Endothelial cell of umbilical vein (primary cell): ENCODE data around the gene CES1. TPM values are rescaled to one million over a fixed set of nuclear protein-coding genes. Genes with fewer than 3 reads are reported as not detected.

Experiments
- BruUV-seq: library from RNA; stranded (reverse); fragments of 400-500 nt; replicated peaks from 2 replicates; lab custom pipeline; 2021; lab: Mats Ljungman, UMichigan
- CTCF ChIA-PET: fragments of 300-600, 350-600 bp; sonication (Branson Sonifier 250); formaldehyde crosslinking; loops from one replicate; lab custom pipeline; 2021; ENCODE audit warnings: antibody characterized with exemption, inconsistent platforms; lab: Charles Lee
- POLR2A ChIA-PET: fragments of 300-600, 350-600 bp; sonication (Branson Sonifier 250); formaldehyde crosslinking; loops from one replicate; lab custom pipeline; 2021; ENCODE audit warnings: antibody characterized with exemption, inconsistent platforms; lab: Charles Lee
- DNase-seq: peaks from one replicate; pipeline ENCODE4 v3.0.0-alpha.2; 2011; ENCODE audit warnings: low read depth, low spot score
- FAIRE-seq: peaks from 2 replicates; lab custom pipeline; 2011; peaks lifted over from hg19 to GRCh38; lab: Jason Lieb, UNC
- H2AFZ ChIP-seq: 2 replicates; pipeline ENCODE4 v1.6.0; 2012; ENCODE audit warnings: low read depth, low read length, control low read depth, inconsistent platforms
- H3K27ac ChIP-seq: 2 replicates; pipeline ENCODE4 v1.5.1; 2011; ENCODE audit warnings: low read depth, mild to moderate bottlenecking, control low read depth, low read length, moderate library complexity; ENCODE audit not compliant: insufficient read depth
- H3K27me3 ChIP-seq, 2 experiments: 2 replicates each; pipeline versions ENCODE4 v1.6.0 to v1.6.1; 2011; ENCODE audit warnings: low read length in 2 of 2, mixed read lengths in 1 of 2; ENCODE audit not compliant: control insufficient read depth in 2 of 2, insufficient read depth in 2 of 2
- H3K36me3 ChIP-seq, 2 experiments: 2 replicates in 1 of 2; 3 replicates in 1 of 2; pipeline ENCODE4 v1.5.1; 2011; ENCODE audit warnings: low read length in 2 of 2, mild to moderate bottlenecking in 1 of 2, moderate library complexity in 1 of 2; ENCODE audit not compliant: control insufficient read depth in 2 of 2, insufficient read depth in 2 of 2; ENCODE audit errors: extremely low read depth in 1 of 2
- H3K4me1 ChIP-seq: 3 replicates; pipeline ENCODE4 v1.5.1; 2011; ENCODE audit warnings: mild to moderate bottlenecking, low read length; ENCODE audit not compliant: control insufficient read depth, insufficient read depth; ENCODE audit errors: extremely low read depth
- H3K4me2 ChIP-seq: 2 replicates; pipeline ENCODE4 v1.6.1; 2011; ENCODE audit warnings: low read length, control low read depth, mixed read lengths; ENCODE audit not compliant: insufficient read depth
- H3K4me3 ChIP-seq, 3 experiments: fragments of 200-600 bp in 1 of 3; sonication (generic), shearing (Covaris generic) in 1 of 3; replicated peaks in 1 of 3; 2 replicates each; pipeline ENCODE4 v1.5.1; 2011 to 2016; ENCODE audit warnings: control low read depth in 3 of 3, low read length in 3 of 3, mild to moderate bottlenecking in 2 of 3, inconsistent platforms in 1 of 3, low read depth in 1 of 3, moderate library complexity in 1 of 3; ENCODE audit not compliant: insufficient read depth in 1 of 3
- H3K79me2 ChIP-seq: 2 replicates; pipeline ENCODE4 v1.6.0; 2012; ENCODE audit warnings: low read length, inconsistent platforms; ENCODE audit not compliant: control insufficient read depth, insufficient read depth
- H3K9ac ChIP-seq: replicated peaks from 2 replicates; pipeline ENCODE3; 2011; ENCODE audit warnings: low read length, control low read depth; ENCODE audit not compliant: insufficient read depth; ENCODE audit errors: extremely low read depth
- H3K9me1 ChIP-seq: replicated peaks from 3 replicates; pipeline ENCODE4 v1.6.0; 2011; ENCODE audit warnings: mild to moderate bottlenecking, low read length; ENCODE audit not compliant: control insufficient read depth, insufficient read depth; ENCODE audit errors: extremely low read depth
- H3K9me3 ChIP-seq: replicated peaks from 2 replicates; pipeline ENCODE4 v1.5.1; 2012; ENCODE audit warnings: low read length, inconsistent platforms; ENCODE audit not compliant: control insufficient read depth, insufficient read depth
- H4K20me1 ChIP-seq: replicated peaks from 2 replicates; pipeline ENCODE3; 2011; ENCODE audit warnings: mild to moderate bottlenecking, low read length; ENCODE audit not compliant: control insufficient read depth, insufficient read depth; ENCODE audit errors: extremely low read depth
- CTCF ChIP-seq, 2 donors: IDR thresholded peaks; 1 replicate in 1 of 2; 2 replicates in 1 of 2; pipeline ENCODE4 v1.5.1; 2011; ENCODE audit warnings: low read length in 2 of 2, mild to moderate bottlenecking in 2 of 2, moderate library complexity in 2 of 2, control low read depth in 1 of 2, inconsistent platforms in 1 of 2, low read depth in 1 of 2; ENCODE audit not compliant: insufficient read depth in 1 of 2; ENCODE audit errors: extremely low read depth in 1 of 2
- EZH2 ChIP-seq: IDR thresholded peaks from 2 replicates; pipeline ENCODE4 v1.6.1; 2012; ENCODE audit warnings: borderline replicate concordance, low read depth, mild to moderate bottlenecking, moderate library complexity, low read length, inconsistent platforms; ENCODE audit not compliant: severe bottlenecking
- FOS ChIP-seq: IDR thresholded peaks from 2 replicates; pipeline ENCODE4 v1.6.1; 2011; ENCODE audit warnings: mild to moderate bottlenecking, low read length, moderate library complexity, borderline replicate concordance; ENCODE audit not compliant: insufficient read depth
- JUN ChIP-seq: IDR thresholded peaks from 2 replicates; pipeline ENCODE4 v1.6.1; 2011; ENCODE audit warnings: borderline replicate concordance, low read depth; ENCODE audit not compliant: insufficient read length, insufficient read depth
- MAX ChIP-seq: IDR thresholded peaks from 2 replicates; pipeline ENCODE4 v1.6.1; 2011; ENCODE audit not compliant: insufficient read depth, insufficient read length
- MYC ChIP-seq: IDR thresholded peaks from one replicate; pipeline ENCODE4 v1.6.1; 2011; ENCODE audit warnings: mild to moderate bottlenecking, low read depth, low read length
- POLR2A ChIP-seq: IDR thresholded peaks from 2 replicates; pipeline ENCODE4 v1.6.1; 2012; ENCODE audit warnings: low read depth, mild to moderate bottlenecking, control low read depth, low read length
- POLR2AphosphoS5 ChIP-seq: IDR thresholded peaks from 2 replicates; pipeline ENCODE4 v1.6.1; 2012; ENCODE audit warnings: low read depth, mild to moderate bottlenecking, control low read depth, low read length, moderate library complexity; ENCODE audit not compliant: insufficient read depth
- dilution Hi-C: fragments of 300-500 bp; cut with MboI; formaldehyde crosslinking; loops from one replicate; pipeline ENCODE4 v1.15.0; 2019; ENCODE audit warnings: low sequenced_read_pairs; ENCODE audit not compliant: extremely low pct_ligation_motif_present
- intact Hi-C: fragments of 100-400 bp; cut with micrococcal nuclease; formaldehyde crosslinking; loops from one replicate; pipeline ENCODE4 v1.10.0; 2022
- polyA plus RNA-seq, 4 experiments: library from polyadenylated mRNA; depleted of rRNA in 3 of 4; stranded (reverse) in 3 of 4; unstranded in 1 of 4; fragments of >200 nt; gene quantifications; 2 replicates each; pipeline versions ENCODE4 v1.2.1 to v1.2.3, GENCODE V29; 2011 to 2012; ENCODE audit warnings: missing spikeins in 1 of 4
- total RNA-seq: library from RNA; stranded (reverse); gene quantifications from 2 replicates; pipeline ENCODE4 v1.2.3, GENCODE V29; 2021

Gene CES1
- total and polyA plus RNA-seq, 2 donors (not counting 3 experiments of a cell fraction or from before 2014, with no cell fraction given): not detected

- no peak for FAIRE-seq
- dilution Hi-C loops: no loop called here
- no TSS peak for BruUV-seq
Observed at GRCh38 chr16:55876854-55877253, 44.0 kb upstream of the CES1 start.

GRCh38 chr16:55875273-55875672 is 42.4 kb upstream of the CES1 start, which contains the start of gene CES5A:
Gene CES5A (minus strand): TSS chr16:55875373. CDS start chr16:55875221, 152 bp downstream.
- TF ChIP-seq EZH2 (no peak), JUN (no peak), FOS (no peak), POLR2A (no peak), CTCF (IDR thresholded peaks at IDR 0.05; ENCODE audit: extremely low read depth in 1 of 2, insufficient read depth in 1 of 2, low read depth in 1 of 2, low read length in 2 of 2) (no peak), MYC (no peak), MAX (no peak)
- ChIA-PET POLR2A (no interaction called here), CTCF (no interaction called here)
- intact Hi-C loops (no loop called here), dilution Hi-C loops (no loop called here)
- Histone ChIP-seq H3K4me2 (no peak within 1 kb of the TSS), H3K36me3 (no peaks in the 10 kb centered on the region), H3K4me1 (no peaks in the 10 kb centered on the region), H3K9me3 (no peaks in the 10 kb centered on the region), H3K27me3 (no peaks in the 10 kb centered on the region), H2AFZ (no peak within 1 kb of the TSS), H3K79me2 (no peaks in the 10 kb centered on the region), H4K20me1 (no peaks in the 10 kb centered on the region), H3K9ac (no peak within 1 kb of the TSS), H3K27ac (no peak within 1 kb of the TSS), H3K9me1 (no peaks in the 10 kb centered on the region), H3K4me3 (no peak within 1 kb of the TSS)
- no peak for FAIRE-seq
- no peak for DNase-seq
- BruUV-seq: no TSS peak

More at GRCh38 chr16:55876854-55877253, 44.0 kb upstream of the CES1 start:
- POLR2A ChIA-PET: no interaction called here
- Histone ChIP-seq H3K4me2 (no peak overlapping the region), H3K9me3 (no peaks in the 10 kb centered on the region), H3K4me1 (no peaks in the 10 kb centered on the region), H4K20me1 (no peaks in the 10 kb centered on the region), H3K36me3 (no peaks in the 10 kb centered on the region), H3K4me3 (no peak overlapping the region), H3K9me1 (no peaks in the 10 kb centered on the region), H3K9ac (no peak overlapping the region), H2AFZ (no peak overlapping the region), H3K27ac (no peak overlapping the region), H3K27me3 (no peaks in the 10 kb centered on the region), H3K79me2 (no peaks in the 10 kb centered on the region)
- TF ChIP-seq POLR2A (no peak), POLR2AphosphoS5 (no peak)
- no peak for DNase-seq
- CTCF ChIA-PET: no interaction called here
- intact Hi-C loops: no loop called here
